Upper lobe of left lung (tissue), 6 donors: ENCODE measurements around the gene DDX27. TPM values are rescaled to one million over a fixed set of nuclear protein-coding genes. Genes with fewer than 3 reads are reported as not detected.
A peak's percentile ranks its signal among the peaks of the same experiment; 100 is the strongest.

Source experiments
- ATAC-seq, 2 donors: fragments of 200-7000 bp; cut with Tn5 transposase; one replicate each; pipeline ENCODE4 v1.9.1; 2022; ENCODE audit warnings: mild to moderate bottlenecking in 2 of 2, moderate library complexity in 2 of 2; ENCODE audit not compliant: low FRiP score in 2 of 2
- DNase-seq, 2 donors: peaks; one replicate each; pipeline ENCODE4 v3.0.0-alpha.2; 2019 to 2020
- H3K27ac ChIP-seq, 4 donors: fragments of 200-600 bp; sonication (generic); one replicate each; pipeline ENCODE4 v1.5.1; 2016 to 2019
- H3K27me3 ChIP-seq, 4 donors: fragments of 200-600 bp; sonication (generic); one replicate each; pipeline ENCODE4 v1.5.1; 2017 to 2019
- H3K36me3 ChIP-seq, 4 donors: fragments of 200-600 bp; sonication (generic); one replicate each; pipeline ENCODE4 v1.5.1; 2016 to 2019
- H3K4me1 ChIP-seq, 4 donors: fragments of 200-600 bp; sonication (generic); one replicate each; pipeline ENCODE4 v1.5.1; 2018 to 2019
- H3K4me3 ChIP-seq, 4 donors: fragments of 200-600 bp; sonication (generic); one replicate each; pipeline ENCODE4 v1.5.1; 2017 to 2019; ENCODE audit warnings: mild to moderate bottlenecking in 2 of 4, moderate library complexity in 1 of 4
- H3K9me3 ChIP-seq, 4 donors: fragments of 200-600 bp; sonication (generic); one replicate each; pipeline ENCODE4 v1.5.1; 2018 to 2019
- EP300 ChIP-seq, 4 donors: sonication (generic); formaldehyde crosslinking; IDR thresholded peaks; one replicate each; pipeline ENCODE4 v1.5.1; 2017; ENCODE audit warnings: antibody characterized with exemption in 4 of 4, control low read depth in 2 of 4
- POLR2A ChIP-seq, 4 donors: fragments of 450-650 bp; IDR thresholded peaks; one replicate each; pipeline ENCODE4 v1.5.1; 2016 to 2017; ENCODE audit warnings: antibody characterized with exemption in 4 of 4, mild to moderate bottlenecking in 2 of 4
- POLR2AphosphoS5 ChIP-seq, 2 donors: sonication (generic); formaldehyde crosslinking; IDR thresholded peaks; one replicate each; pipeline ENCODE4 v1.5.1; 2017; ENCODE audit warnings: antibody characterized with exemption in 2 of 2
- WGBS, 2 donors: methylation state at CpG; one replicate each; pipeline ENCODE4 v1.1.5; 2017 to 2018; 5-methylcytosine and 5-hydroxymethylcytosine counted together
- total RNA-seq, 6 donors: library from RNA; depleted of rRNA in 4 of 6; stranded (reverse); fragments of >200 nt in 4 of 6; gene quantifications; one replicate each; pipeline versions ENCODE4 v1.1.0 to v1.2.1, GENCODE V29; 2016 to 2021
- TF ChIP-seq, protein P1 (sequence below), 6 experiments: fragments of 450-650 bp in 4 of 6; fragments of 200-600 bp in 2 of 6; sonication (generic) in 2 of 6; IDR thresholded peaks; one replicate each; pipeline ENCODE4 v1.5.1; 2016 to 2019; ENCODE audit warnings: antibody characterized with exemption in 6 of 6
- donor health status: DM: no; HTN: no; CAD: no; lungs with moderate emphysema.
- donor health status: DM: no; HTN: yes; CAD: no; lungs with severe emphysema.

DDX27 gene
- total RNA-seq, 6 donors from 2014 or later, result 26.7 to 43.0 (median 31.0) TPM

GRCh38 chr20:49184691-49185070 lies 34.5 kb upstream of the DDX27 start:
- no peak for DNase-seq
- TF ChIP-seq EP300 (IDR thresholded peaks at IDR 0.05), result no peak
- TF ChIP-seq, protein P1, sequence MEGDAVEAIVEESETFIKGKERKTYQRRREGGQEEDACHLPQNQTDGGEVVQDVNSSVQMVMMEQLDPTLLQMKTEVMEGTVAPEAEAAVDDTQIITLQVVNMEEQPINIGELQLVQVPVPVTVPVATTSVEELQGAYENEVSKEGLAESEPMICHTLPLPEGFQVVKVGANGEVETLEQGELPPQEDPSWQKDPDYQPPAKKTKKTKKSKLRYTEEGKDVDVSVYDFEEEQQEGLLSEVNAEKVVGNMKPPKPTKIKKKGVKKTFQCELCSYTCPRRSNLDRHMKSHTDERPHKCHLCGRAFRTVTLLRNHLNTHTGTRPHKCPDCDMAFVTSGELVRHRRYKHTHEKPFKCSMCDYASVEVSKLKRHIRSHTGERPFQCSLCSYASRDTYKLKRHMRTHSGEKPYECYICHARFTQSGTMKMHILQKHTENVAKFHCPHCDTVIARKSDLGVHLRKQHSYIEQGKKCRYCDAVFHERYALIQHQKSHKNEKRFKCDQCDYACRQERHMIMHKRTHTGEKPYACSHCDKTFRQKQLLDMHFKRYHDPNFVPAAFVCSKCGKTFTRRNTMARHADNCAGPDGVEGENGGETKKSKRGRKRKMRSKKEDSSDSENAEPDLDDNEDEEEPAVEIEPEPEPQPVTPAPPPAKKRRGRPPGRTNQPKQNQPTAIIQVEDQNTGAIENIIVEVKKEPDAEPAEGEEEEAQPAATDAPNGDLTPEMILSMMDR (IDR thresholded peaks at IDR 0.05), result no peak
- TF ChIP-seq POLR2A (IDR thresholded peaks at IDR 0.05), result no peak
- no peak for TF ChIP-seq POLR2AphosphoS5 (IDR thresholded peaks at IDR 0.05)
- Histone ChIP-seq H3K36me3 (no peaks in the 10 kb centered on the region), H3K9me3 (no peaks in the 10 kb centered on the region), H3K4me3 (no peak overlapping the region), H3K27ac (no peak overlapping the region), H3K4me1 (peaks cover 32 to 53% (median 40%) of the 10 kb centered on the region in 4 donors), H3K27me3 (no peaks in the 10 kb centered on the region)
- no peak for ATAC-seq
- WGBS, 2 donors, result 62 to 64% methylated on average over 3 of the region's 3 CpGs

DNA sequence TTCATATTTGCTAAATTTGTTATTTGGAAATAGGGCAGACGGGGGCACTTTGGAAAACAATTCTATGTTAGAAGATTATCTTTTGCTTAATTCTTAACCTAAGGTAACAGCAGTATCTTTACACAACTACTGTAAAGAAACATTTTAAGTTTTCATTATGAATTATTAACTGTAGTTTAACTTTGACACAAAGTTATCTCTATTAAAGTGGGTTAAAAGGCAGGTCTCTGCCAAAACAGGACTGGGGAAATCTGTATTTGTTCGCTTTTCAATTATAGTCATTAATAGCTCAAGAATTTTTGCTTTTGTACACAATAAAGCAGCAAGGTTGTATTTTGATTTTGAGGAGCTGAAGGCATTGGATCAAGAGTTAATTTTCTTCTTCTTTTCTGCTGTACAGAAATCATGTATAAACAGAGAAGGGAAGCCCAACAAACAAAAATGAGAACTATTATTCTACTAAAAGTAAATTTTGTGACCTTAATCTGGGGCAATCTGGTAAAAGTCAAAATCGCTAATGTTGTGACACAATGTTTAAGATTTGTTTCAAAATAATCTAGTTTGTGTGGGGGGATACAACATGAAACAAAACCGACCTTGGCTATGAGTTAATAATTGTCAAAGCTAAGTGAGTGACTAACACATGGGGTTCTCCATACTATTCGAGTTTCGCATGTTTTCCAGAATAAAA lies 34.0 kb upstream of the DDX27 start:
- H3K4me3 ChIP-seq, result no peak overlapping the region
- DNase-seq, result no peak
- peaks cover 29 to 48% (median 35%) of the 10 kb centered on the region in 4 donors for H3K4me1 ChIP-seq

GRCh38 chr20:49186535-49187329 lies 32.5 kb upstream of the DDX27 start:
- H3K4me3 ChIP-seq, result peak overlapping the region; percentile 80 to 97 (median 90)
- WGBS, 2 donors, result 0 to 1% methylated on average over 19 of the region's 19 CpGs
- H3K9me3 ChIP-seq, result no peaks in the 10 kb centered on the region
- H3K27me3 ChIP-seq, result no peaks in the 10 kb centered on the region
- peak in 1 of 4 donors; percentile 2 for TF ChIP-seq EP300 (IDR thresholded peaks at IDR 0.05)
- TF ChIP-seq POLR2A (IDR thresholded peaks at IDR 0.05), result peak in 3 of 4 donors; percentile 12 to 55 (median 39)
- TF ChIP-seq, protein P1 (IDR thresholded peaks at IDR 0.05), result no peak
- TF ChIP-seq POLR2AphosphoS5 (IDR thresholded peaks at IDR 0.05), result peak in 1 of 2 donors; percentile 50
- peak overlapping the region; percentile 95 to 98 (median 96) for H3K27ac ChIP-seq
- H3K36me3 ChIP-seq, result no peaks in the 10 kb centered on the region
- ATAC-seq (peak; percentile 23 to 30), DNase-seq (peak in 1 of 2 donors; percentile 76)
- peaks cover 19 to 33% (median 26%) of the 10 kb centered on the region in 4 donors for H3K4me1 ChIP-seq

More for the DNA sequence above, 34.0 kb upstream of the DDX27 start:
- no peaks in the 10 kb centered on the region for H3K27me3 ChIP-seq
- WGBS, 2 donors, result 50 to 64% methylated on average over 6 of the region's 6 CpGs
- no peaks in the 10 kb centered on the region for H3K36me3 ChIP-seq
- ATAC-seq, result no peak
- H3K27ac ChIP-seq, result no peak overlapping the region
- TF ChIP-seq, protein P1 (IDR thresholded peaks at IDR 0.05), result no peak
- TF ChIP-seq EP300 (IDR thresholded peaks at IDR 0.05) (no peak), POLR2AphosphoS5 (IDR thresholded peaks at IDR 0.05) (no peak), POLR2A (IDR thresholded peaks at IDR 0.05) (no peak)
- no peaks in the 10 kb centered on the region for H3K9me3 ChIP-seq

DNA sequence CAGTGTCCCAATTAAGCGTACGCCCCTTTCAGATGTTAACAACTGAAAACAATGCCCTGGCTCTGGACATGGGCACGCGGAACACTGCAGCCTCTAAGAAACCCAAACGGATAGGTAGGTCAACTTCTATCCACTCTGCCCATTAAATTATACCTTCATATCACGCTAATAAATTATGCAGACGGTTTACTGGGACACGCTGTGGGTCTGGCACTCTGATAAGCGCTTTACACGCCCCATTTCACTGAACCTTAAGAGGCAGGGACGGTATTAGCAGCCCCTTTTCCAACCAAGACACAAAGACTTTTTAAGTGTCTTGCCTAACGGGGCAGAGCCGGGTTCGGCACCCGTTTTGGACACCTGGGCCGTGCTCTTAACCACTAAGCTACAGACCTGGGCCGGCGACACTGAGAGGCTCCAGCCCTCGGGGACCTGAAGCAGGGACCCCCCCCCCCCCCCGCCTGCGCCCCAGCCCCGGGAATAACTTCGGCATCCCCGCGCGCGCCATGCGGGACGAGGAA lies 31.8 kb upstream of the DDX27 start:
- Histone ChIP-seq H3K27me3 (no peaks in the 10 kb centered on the region), H3K36me3 (no peaks in the 10 kb centered on the region), H3K9me3 (no peaks in the 10 kb centered on the region), H3K27ac (peak overlapping the region; percentile 95 to 98 (median 96)), H3K4me3 (peak overlapping the region; percentile 80 to 97 (median 90)), H3K4me1 (peaks cover 18 to 27% (median 20%) of the 10 kb centered on the region in 4 donors)
- DNase-seq, result peak in 1 of 2 donors; percentile 28
- TF ChIP-seq POLR2AphosphoS5 (IDR thresholded peaks at IDR 0.05), result no peak
- no peak for TF ChIP-seq POLR2A (IDR thresholded peaks at IDR 0.05)
- TF ChIP-seq EP300 (IDR thresholded peaks at IDR 0.05), result no peak
- TF ChIP-seq, protein P1 (IDR thresholded peaks at IDR 0.05), result no peak
- WGBS, 2 donors, result 0 to 1% methylated on average over 9 to 25 of the region's 29 CpGs
- ATAC-seq, result peak in 1 of 2 donors; percentile 6
